Umbilical cord (tissue), 2 donors: Measurements from ENCODE around the gene PPFIA4. TPM values are rescaled to one million over a fixed set of nuclear protein-coding genes. Genes with fewer than 3 reads are reported as not detected.
A peak's percentile ranks its signal among the peaks of the same experiment; 100 is the strongest.

Experiments used
- DNase-seq: peaks from one replicate; pipeline ENCODE4 v3.0.0-alpha.2; 2015; ENCODE audit warnings: low spot score
- total RNA-seq: library from RNA; depleted of rRNA; stranded (reverse); fragments of >200 nt; gene quantifications from one replicate; pipeline ENCODE4 v1.2.3, GENCODE V29; 2014; ENCODE audit warnings: low replicate concordance; ENCODE audit not compliant: insufficient read depth

The PPFIA4 gene
- total RNA-seq, 1 donor from 2014 or later, result 23.1 TPM

DNA sequence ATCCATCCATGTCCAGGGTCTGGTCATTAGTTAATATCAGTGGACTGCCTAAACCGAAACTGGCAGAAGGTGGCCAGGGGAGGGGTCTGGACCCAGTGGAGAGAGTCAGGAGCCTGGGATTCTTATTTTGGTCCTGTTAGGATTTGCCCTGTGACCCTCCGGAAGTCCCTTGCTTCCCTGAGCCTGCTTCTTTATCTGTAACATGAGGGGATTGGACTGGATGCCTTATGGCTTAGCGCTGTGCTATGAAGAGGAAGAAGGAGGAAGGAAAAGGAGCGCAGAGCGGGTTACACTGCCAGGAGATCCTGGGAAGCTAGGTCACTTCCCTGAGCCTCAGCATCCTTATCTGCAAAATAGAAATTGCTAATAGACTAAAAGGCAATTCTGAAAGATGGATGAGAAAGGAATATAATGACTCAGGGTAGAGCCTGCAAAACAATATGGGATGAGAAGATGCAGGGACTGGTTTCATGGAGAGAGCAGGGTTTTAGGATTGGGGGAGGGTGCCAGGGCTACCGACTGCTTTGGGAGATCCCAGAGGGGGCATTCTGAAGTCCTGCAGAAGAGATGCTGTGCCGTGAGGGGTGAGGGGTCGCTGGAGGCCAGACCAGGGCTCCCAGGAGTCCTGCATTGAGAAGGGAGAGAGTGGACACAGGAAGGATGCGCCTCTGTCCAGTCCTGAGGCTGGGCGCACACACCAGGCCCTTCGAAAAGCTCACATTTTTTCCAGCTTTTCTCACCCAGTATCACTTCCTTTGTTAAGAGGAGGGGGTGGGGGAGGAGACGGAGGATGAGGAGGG lies 100.8 kb downstream of the PPFIA4 start:
- DNase-seq, result peak; percentile 59

DNA sequence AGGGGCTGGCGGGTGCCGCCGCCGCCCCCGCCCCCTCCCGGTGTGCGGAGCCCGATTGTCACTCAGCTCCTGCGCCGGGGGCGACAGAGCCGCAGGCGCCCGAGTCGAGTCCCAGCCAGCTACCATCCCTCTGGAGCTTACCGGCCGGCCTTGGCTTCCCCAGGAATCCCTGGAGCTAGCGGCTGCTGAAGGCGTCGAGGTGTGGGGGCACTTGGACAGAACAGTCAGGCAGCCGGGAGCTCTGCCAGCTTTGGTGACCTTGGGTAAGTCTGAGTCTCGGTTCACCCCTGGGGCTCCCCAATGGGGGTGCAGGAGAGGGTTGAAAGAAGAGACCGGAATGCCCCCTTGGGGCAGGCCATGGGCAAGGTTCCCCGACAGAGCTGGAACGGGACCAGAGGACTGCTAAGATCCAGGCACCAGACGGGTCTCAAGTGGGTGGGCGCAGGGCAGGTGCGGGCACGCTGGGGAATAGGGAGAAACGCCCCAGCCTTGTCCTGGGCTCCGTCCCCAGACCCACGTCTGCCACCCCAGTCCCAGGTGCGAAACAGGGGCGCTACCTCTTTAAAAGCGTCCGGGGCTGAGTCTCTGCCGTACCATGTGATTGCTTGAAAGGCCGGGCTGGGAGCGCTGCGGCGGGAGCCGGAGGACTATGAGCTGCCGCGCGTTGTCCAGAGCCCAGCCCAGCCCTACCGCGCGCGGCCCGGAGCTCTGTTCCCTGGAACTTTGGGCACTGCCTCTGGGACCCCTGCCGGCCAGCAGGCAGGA lies 101.6 kb downstream of the PPFIA4 start, which contains the start of gene ADORA1:
ADORA1 (plus strand) TSS at position 61 of the 765 bp plus-strand sequence. CDS start 1,116 bp downstream, outside the sequence.
- DNase-seq, result peak; percentile 77

DNA sequence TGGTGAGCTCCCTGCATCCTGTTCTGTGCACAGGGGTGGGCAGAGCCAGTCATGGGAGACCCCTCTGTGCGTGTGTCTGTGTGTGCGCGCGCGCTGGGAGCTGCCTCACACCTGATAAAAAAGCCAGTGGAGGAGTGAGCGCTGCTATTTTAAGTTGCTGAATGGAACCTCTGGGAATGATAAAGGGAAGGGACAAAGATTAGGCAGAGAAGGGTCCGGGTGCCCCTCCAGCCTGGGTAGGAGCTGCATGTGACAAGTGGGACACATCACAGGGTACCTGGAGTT lies 102.1 kb downstream of the PPFIA4 start:
- no peak for DNase-seq

Other genes with a start within 250 kb of the PPFIA4 start
- gene KDM5B, start 218.1 kb upstream of the PPFIA4 start, total RNA-seq, result 186 TPM
- gene PCAT6, start 215.5 kb upstream of the PPFIA4 start, total RNA-seq, result not detected
- 5.3 TPM for gene RABIF, start 137.3 kb upstream of the PPFIA4 start, total RNA-seq
- gene KLHL12, start 99.3 kb upstream of the PPFIA4 start, total RNA-seq, result 21.7 TPM
- 90.8 TPM for gene ADIPOR1, start 68.2 kb upstream of the PPFIA4 start, total RNA-seq
- gene CYB5R1, start 59.2 kb upstream of the PPFIA4 start, total RNA-seq, result 28.2 TPM
- 41.7 TPM for gene TMEM183A, start 19.1 kb upstream of the PPFIA4 start, total RNA-seq
- 2.6 TPM for gene MYOG, start 59.5 kb downstream of the PPFIA4 start, total RNA-seq
- gene ADORA1, start 101.2 kb downstream of the PPFIA4 start, total RNA-seq, result 5.8 TPM
- gene MYBPH, start 149.3 kb downstream of the PPFIA4 start, total RNA-seq, result not detected
- gene CHI3L1, start 160.2 kb downstream of the PPFIA4 start, total RNA-seq, result 5.8 TPM
- 1.4 TPM for gene CHIT1, start 203.2 kb downstream of the PPFIA4 start, total RNA-seq